ENCODE results near the gene GGT5. TPM values are rescaled to one million over a fixed set of nuclear protein-coding genes. Genes with fewer than 3 reads are reported as not detected.
"Not testable (repeated sequence)": the region's sequence is repeated elsewhere in the genome, so short reads cannot be mapped to it uniquely, and the experiment has no call there.

GGT5 gene
- total and polyA plus RNA-seq, 7 donors, result 2.8 to 35.2 (median 22.5) TPM

DNA sequence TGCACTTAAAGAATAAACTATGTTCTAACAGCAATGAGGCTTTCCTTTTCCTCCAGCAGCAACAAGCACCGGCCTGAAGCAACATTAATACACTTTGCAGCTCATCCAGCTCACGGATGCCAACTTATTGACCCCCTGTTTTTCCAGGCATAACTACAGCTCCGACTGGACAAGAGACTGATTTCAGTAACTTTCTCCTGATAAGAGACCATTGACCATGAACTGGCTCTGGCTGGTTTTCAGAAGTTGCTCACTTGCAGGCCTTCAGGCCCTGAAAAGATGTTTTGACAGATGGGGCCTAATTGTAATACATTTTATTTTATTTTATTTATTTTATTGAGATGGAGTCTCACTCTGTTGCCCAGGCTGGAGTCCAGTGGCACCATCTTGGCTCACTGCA, 27.5 kb downstream of the GGT5 start:
- H3K9me3 ChIP-seq, result no peaks in the 10 kb centered on the region
- H3K27ac ChIP-seq, result no peak overlapping the region
- H3K27me3 ChIP-seq, result no peaks in the 10 kb centered on the region
- H3K36me3 ChIP-seq, result peaks cover 0 to 8% (median 0%) of the 10 kb centered on the region in 4 donors
- WGBS, 2 donors, result 86 to 87% methylated on average over 3 of the region's 3 CpGs
- H3K4me1 ChIP-seq, result no peaks in the 10 kb centered on the region
- no peak for TF ChIP-seq POLR2A (IDR thresholded peaks at IDR 0.05)
- TF ChIP-seq, protein P1, sequence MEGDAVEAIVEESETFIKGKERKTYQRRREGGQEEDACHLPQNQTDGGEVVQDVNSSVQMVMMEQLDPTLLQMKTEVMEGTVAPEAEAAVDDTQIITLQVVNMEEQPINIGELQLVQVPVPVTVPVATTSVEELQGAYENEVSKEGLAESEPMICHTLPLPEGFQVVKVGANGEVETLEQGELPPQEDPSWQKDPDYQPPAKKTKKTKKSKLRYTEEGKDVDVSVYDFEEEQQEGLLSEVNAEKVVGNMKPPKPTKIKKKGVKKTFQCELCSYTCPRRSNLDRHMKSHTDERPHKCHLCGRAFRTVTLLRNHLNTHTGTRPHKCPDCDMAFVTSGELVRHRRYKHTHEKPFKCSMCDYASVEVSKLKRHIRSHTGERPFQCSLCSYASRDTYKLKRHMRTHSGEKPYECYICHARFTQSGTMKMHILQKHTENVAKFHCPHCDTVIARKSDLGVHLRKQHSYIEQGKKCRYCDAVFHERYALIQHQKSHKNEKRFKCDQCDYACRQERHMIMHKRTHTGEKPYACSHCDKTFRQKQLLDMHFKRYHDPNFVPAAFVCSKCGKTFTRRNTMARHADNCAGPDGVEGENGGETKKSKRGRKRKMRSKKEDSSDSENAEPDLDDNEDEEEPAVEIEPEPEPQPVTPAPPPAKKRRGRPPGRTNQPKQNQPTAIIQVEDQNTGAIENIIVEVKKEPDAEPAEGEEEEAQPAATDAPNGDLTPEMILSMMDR (IDR thresholded peaks at IDR 0.05), result no peak
- no peak for TF ChIP-seq POLR2AphosphoS5 (IDR thresholded peaks at IDR 0.05)
- H3K4me3 ChIP-seq, result no peak overlapping the region
- no peak for DNase-seq
- intact Hi-C loops (cut with DNase I), result no loop called here

DNA sequence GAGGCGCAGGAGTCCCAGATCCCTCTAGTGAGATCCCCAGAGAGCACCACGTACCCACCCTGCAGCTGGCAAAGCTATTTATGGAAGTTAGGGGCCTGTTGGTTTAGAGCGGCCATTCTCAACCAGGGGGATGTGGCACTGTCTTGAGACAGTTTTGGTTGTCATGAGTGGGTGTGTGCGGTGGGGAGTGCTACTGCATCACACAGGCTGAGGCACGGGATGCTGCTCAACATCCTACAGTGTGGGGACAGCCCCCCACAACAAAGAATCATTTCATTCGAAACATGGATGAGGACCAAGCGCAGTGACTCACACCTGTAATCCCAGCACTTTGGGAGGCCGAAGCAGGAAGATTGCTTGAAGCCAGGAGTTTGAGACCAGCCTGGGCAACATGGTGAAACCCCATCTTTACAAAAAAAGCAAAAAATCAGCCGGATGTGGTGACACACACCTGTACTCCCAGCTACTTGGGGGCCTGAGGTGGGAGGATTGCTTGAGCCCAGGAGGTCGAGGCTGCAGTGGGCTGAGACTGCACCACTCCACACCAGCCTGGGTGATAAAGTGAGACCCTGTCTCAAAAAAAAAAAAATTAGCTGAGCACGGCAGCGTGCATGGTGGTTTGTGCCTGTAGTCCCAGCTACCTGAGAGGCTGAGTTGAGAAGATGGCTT, 28.2 kb downstream of the GGT5 start:
- intact Hi-C loops (cut with DNase I), result no loop called here
- WGBS, 2 donors, result 86 to 92% methylated on average over 12 of the region's 12 CpGs
- no peak overlapping the region for H3K4me3 ChIP-seq
- no peaks in the 10 kb centered on the region for H3K9me3 ChIP-seq
- peaks cover 0 to 8% (median 0%) of the 10 kb centered on the region in 4 donors for H3K36me3 ChIP-seq
- no peak overlapping the region for H3K27ac ChIP-seq
- DNase-seq, result no peak
- no peaks in the 10 kb centered on the region for H3K27me3 ChIP-seq
- no peak for TF ChIP-seq POLR2AphosphoS5 (IDR thresholded peaks at IDR 0.05)
- no peak for TF ChIP-seq POLR2A (IDR thresholded peaks at IDR 0.05)
- TF ChIP-seq, protein P1 (IDR thresholded peaks at IDR 0.05), result no peak
- TF ChIP-seq EP300 (IDR thresholded peaks at IDR 0.05), result no peak
- H3K4me1 ChIP-seq, result no peaks in the 10 kb centered on the region

DNA sequence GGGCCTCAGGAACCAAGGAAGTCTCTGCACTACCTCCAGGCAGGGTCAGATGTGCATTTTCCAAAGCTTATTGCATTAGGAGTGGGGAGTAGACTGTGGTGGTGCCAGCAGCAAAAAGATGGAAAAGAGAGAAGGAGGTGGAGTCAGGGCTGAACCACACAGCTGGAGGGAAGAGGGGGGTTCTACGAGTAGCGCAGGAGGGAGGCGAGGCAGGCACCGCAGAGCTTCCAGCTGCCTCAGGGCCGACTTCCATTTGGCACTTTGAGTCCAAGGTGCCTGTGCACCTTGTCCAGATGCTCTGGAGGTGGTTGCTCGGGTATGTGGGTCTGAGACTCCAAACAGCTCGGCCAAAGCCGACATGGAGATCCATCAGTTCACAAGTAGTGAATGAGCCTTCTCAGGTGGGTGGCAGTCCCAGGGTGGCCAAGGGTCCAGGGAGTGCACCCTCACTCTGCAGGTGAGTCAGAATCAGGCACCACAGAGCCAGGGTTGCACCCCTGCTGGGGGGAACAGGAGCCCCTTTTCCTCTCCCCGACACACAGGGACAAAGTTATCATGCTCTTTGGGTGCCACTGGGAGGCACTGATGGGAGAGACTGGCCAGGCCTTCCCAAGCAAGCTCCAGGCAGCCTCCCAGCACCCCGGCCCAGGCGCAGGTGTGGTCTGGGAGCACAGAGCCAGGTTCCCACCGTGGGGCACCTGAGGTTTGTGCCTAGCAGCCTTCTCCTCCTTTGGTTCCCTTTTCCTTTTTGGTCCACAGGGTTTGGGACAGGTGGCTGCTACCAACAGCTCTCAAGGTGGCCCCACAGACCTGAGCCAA, 30.2 kb downstream of the GGT5 start:
- 85 to 86% methylated on average over 12 of the region's 12 CpGs for WGBS, 2 donors
- no peaks in the 10 kb centered on the region for H3K36me3 ChIP-seq
- no peak for TF ChIP-seq POLR2AphosphoS5 (IDR thresholded peaks at IDR 0.05)
- TF ChIP-seq, protein P1 (IDR thresholded peaks at IDR 0.05), result no peak
- no peak for TF ChIP-seq POLR2A (IDR thresholded peaks at IDR 0.05)
- TF ChIP-seq EP300 (IDR thresholded peaks at IDR 0.05), result no peak
- H3K27me3 ChIP-seq, result no peaks in the 10 kb centered on the region
- no peak for DNase-seq
- intact Hi-C loops (cut with DNase I), result no loop called here
- H3K9me3 ChIP-seq, result no peaks in the 10 kb centered on the region
- no peak overlapping the region for H3K27ac ChIP-seq
- H3K4me3 ChIP-seq, result no peak overlapping the region
- H3K4me1 ChIP-seq, result no peaks in the 10 kb centered on the region

DNA sequence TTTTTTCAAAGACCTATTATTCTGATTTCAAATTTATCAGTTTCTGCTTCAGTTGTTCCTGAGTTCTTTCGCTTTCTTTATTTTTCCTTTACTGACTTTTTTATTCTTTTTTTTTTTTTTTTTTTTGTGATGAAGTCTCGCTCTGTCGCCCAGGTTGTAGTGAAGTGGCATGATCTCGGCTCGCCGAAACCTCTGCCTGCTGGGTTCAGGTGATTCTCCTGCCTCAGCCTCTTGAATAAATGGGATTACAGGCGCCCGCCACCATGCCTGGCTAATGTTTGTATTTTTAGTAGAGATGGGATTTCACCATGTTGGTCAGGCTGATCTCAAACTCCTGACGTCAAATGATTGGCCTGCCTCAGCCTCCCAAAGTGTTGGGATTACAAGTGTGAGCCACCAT, 31.8 kb downstream of the GGT5 start:
- WGBS, 2 donors, result 90 to 96% methylated on average over 9 of the region's 9 CpGs
- H3K9me3 ChIP-seq; DNase-seq; H3K4me3 ChIP-seq; intact Hi-C loops (cut with DNase I); H3K36me3 ChIP-seq; H3K4me1 ChIP-seq; H3K27me3 ChIP-seq; H3K27ac ChIP-seq: not testable (repeated sequence)

DNA sequence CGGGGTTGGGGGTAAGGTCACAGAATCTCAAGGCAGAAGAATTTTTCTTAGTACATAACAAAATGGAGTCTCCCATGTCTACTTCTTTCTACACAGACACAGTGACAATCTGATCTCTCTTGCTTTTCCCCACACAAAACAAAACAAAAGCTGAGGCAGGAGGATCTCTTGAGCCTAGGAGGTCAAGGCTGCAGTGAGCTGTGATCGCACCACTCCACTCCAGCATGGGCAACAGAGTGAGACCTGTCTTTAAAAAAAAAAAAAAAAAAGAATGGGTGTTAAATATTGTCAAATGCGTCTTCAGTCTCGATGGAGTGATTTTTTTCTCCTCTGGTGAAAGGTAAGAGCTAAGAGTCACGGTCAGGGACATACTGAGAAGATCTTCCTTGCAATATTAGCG, 33.2 kb downstream of the GGT5 start:
- DNase-seq; H3K36me3 ChIP-seq; intact Hi-C loops (cut with DNase I); H3K4me3 ChIP-seq; H3K27ac ChIP-seq; H3K9me3 ChIP-seq; H3K27me3 ChIP-seq: not testable (repeated sequence)
- H3K4me1 ChIP-seq, result peaks cover 0 to 13% (median 3%) of the 10 kb centered on the region in 4 donors
- 88 to 89% methylated on average over 5 of the region's 6 CpGs for WGBS, 2 donors

DNA sequence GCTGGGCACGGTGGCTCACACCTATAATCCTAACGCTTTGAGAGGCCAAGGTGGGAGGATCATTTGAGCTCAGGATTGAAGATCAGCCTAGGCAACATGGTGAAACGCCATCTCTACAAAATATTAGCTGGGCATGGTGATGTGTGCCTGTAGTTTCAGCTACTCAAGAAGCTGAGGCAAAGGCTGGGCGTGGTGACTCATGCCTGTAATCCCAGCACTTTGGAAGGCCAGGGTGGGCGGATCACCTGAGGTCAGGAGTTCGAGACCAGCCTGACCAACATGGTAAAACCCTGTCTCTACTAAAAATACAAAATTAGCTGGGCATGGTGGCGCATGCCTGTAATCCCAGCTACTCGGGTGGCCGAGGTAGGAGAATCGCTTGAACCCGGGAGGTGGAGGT, 34.5 kb downstream of the GGT5 start:
- 94% methylated on average over 11 of the region's 11 CpGs for WGBS, 2 donors
- H3K27me3 ChIP-seq; DNase-seq; intact Hi-C loops (cut with DNase I); H3K4me3 ChIP-seq; H3K27ac ChIP-seq; H3K36me3 ChIP-seq; H3K9me3 ChIP-seq: not testable (repeated sequence)
- H3K4me1 ChIP-seq, result peaks cover 0 to 14% (median 3%) of the 10 kb centered on the region in 4 donors
